ENCODE measurements around the gene CD3D.

The CD3D gene

DNA sequence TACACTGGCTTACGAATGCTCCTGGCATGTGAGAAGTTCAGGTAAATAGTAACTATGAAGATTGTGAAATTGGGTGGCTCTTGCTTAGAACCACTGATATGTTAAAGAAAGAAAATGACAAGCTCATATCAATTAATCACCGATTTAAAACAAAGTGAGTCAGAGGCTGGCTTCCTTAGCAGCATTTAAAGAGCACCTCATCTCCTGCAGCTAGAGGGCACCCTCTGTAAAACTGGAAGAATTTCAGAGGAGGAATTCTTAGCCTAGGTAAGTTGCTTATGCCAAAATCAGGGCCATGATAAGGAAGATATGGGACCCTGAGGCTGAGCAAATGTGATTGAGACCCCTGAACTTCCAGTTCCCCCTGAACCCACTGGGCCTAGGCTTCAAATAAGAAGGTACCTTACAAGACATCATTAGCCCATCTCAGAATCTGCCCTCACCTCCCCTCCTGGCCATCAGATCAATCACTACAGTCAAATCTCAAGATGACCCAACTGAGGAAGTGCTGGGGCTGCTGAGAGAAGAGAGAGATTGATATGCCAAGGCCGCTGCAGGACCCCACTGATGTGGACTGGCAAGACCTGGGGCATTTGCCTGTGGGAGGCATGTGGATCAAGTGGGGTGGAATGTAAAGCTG, 46.6 kb downstream of the CD3D start:
- DNase-seq: no peak

GRCh38 chr11:118295199-118295598, 47.3 kb downstream of the CD3D start:
- no peak for DNase-seq

DNA sequence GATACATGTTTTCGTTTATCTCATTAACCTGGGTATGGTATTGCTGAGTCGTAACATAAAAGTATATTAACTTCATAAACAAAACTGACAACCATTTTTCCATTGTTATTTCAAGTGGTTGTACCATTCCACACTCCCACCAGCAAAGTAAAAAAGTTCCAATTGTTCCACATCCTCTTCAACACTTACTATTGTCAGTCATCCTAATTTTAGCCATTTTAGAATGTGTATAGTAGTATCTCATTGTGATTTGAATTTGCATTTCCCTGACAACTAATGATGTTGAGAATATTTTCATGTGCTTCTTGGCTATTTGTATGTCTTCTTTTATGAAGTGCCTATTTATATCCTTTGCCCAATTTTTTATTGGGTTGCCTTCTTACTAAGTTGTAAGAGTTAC, 48.5 kb downstream of the CD3D start:
- DNase-seq: no peak

DNA sequence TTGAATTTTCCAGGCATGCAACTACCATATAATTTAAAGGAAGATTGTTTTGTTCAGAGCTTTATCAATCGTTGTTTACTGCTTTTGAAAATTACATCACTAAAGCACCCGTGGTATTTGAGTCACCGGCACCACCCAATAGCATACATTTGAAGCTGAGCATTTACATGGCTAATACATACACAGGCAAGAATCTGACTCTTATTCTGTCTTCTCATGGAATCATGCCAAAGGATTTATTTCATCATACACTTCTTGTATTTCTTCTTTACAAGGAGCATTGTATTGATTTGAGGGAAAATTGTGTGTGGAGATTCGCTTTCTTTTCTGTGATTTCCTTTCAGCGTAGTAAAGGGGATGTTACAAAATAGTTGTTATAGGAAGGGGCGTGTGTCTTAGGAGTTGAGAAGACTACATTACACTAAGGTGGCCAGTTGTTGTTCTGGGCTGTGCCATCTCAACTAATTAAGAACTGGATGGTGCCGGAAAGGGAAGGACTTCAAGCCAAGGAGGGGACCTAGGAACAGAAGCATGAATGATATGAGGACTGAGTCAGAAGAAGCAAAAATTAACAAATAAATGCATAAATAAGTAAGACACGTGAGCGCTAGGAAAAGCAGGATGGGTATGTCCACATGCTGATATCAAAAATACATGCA, 50.9 kb downstream of the CD3D start:
- DNase-seq: no peak

GRCh38 chr11:118290923-118291322, 51.6 kb downstream of the CD3D start:
- DNase-seq: no peak

DNA sequence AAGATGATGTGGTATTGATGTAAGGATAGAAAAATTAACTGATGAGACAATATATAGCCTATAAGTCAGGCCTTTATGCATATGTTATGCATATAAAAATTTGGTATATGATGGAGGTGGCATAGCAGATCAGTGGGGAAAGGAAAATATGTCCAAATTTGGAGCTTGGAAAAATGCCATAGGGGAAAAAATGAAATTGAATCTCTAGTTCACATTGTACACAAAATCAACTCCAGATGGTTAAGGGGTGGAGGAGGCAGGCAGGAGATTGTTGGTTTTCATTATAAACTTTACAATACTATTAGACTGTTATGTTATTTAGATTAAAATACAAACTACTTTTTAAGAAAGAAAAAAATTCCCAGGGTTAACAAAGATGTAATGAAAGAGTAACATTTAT, 53.1 kb downstream of the CD3D start:
- DNase-seq: no peak

Data from right hindlimb (tissue), 1 donor.